ENCODE measurements around the gene FRMD4B.
A peak's percentile ranks its signal among the peaks of the same experiment; 100 is the strongest.

Gene FRMD4B

GRCh38 chr3:69180869-69181591, 204.9 kb downstream of the FRMD4B start:
- Histone ChIP-seq H3K27ac (ENCODE audit: low read depth, low read length) (peak overlapping the region; percentile 63; the same call in 1 of the 2 replicates), H3K4me3 (ENCODE audit: low read length) (no peak overlapping the region), H3K9ac (ENCODE audit: low read depth, low read length) (no peak overlapping the region), H3K9me3 (ENCODE audit: insufficient read depth, low read depth, low read length) (no peaks in the 10 kb centered on the region), H3K27me3 (ENCODE audit: insufficient read depth, low read length) (no peaks in the 10 kb centered on the region), H3K4me1 (ENCODE audit: insufficient read depth, low read length) (peaks cover 19% of the 10 kb centered on the region), H3K36me3 (ENCODE audit: insufficient read depth, low read length) (peaks cover 10% of the 10 kb centered on the region; the same call in 1 of the 2 replicates)
- WGBS: 90% methylated on average over 23 of the region's 23 CpGs

GRCh38 chr3:69179740-69180372, 206.0 kb downstream of the FRMD4B start:
- 93% methylated on average over 4 of the region's 4 CpGs for whole genome bisulfite sequencing
- Histone ChIP-seq H3K4me1 (ENCODE audit: insufficient read depth, low read length) (peaks cover 19% of the 10 kb centered on the region), H3K36me3 (ENCODE audit: insufficient read depth, low read length) (peaks cover 10% of the 10 kb centered on the region; the same call in 1 of the 2 replicates), H3K9me3 (ENCODE audit: insufficient read depth, low read depth, low read length) (no peaks in the 10 kb centered on the region), H3K27ac (ENCODE audit: low read depth, low read length) (no peak overlapping the region), H3K4me3 (ENCODE audit: low read length) (no peak overlapping the region), H3K27me3 (ENCODE audit: insufficient read depth, low read length) (no peaks in the 10 kb centered on the region), H3K9ac (ENCODE audit: low read depth, low read length) (no peak overlapping the region)

DNA sequence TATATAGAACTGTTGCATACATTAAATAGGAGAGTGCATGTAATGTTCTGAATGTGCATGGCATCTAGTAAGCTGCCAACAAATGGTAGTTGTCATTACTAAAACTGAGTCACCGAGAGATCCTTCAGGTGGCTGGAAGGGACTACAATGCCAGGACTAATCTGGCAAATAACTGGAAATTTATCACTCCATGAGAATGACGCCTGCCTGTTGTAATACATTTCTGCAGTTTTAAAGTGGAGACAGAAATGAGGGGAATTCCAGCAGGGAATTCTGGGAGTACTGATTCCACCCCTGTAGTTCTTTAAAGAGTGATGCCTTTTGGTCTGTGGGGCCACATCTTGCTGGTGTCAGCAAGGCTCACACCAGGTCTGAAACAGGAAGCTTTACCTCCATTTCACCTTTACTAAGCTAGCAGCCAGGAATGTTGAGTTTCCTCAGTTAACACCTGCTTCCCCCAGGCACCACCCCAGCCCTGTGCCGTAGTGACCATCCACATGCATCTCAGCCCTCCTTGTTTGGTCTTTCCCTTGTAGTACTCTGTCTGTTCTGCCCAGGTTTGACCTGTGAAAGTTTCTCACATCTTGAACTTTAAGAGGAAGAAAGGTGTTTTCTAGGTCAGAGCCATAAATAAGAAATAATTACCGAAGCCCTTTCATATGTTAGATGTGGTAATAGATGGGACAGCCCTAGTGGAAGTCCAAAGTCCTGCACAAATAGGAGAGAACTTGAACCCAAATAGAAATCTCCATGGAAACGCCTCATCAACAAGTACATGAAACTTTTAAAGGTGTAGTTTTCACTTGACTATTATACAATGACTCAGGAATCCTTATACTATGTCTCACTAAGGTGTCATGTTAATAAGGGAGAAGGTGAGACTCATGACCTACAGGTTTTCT, 206.8 kb downstream of the FRMD4B start:
- H3K27me3 ChIP-seq (ENCODE audit: insufficient read depth, low read length): no peaks in the 10 kb centered on the region
- H3K9me3 ChIP-seq (ENCODE audit: insufficient read depth, low read depth, low read length): no peaks in the 10 kb centered on the region
- peaks cover 7% of the 10 kb centered on the region; the same call in 1 of the 2 replicates for H3K36me3 ChIP-seq (ENCODE audit: insufficient read depth, low read length)
- no peak overlapping the region for H3K4me3 ChIP-seq (ENCODE audit: low read length)
- no peak overlapping the region for H3K9ac ChIP-seq (ENCODE audit: low read depth, low read length)
- WGBS: 96% methylated on average over 4 of the region's 5 CpGs
- peaks cover 19% of the 10 kb centered on the region for H3K4me1 ChIP-seq (ENCODE audit: insufficient read depth, low read length)
- no peak overlapping the region for H3K27ac ChIP-seq (ENCODE audit: low read depth, low read length)

DNA sequence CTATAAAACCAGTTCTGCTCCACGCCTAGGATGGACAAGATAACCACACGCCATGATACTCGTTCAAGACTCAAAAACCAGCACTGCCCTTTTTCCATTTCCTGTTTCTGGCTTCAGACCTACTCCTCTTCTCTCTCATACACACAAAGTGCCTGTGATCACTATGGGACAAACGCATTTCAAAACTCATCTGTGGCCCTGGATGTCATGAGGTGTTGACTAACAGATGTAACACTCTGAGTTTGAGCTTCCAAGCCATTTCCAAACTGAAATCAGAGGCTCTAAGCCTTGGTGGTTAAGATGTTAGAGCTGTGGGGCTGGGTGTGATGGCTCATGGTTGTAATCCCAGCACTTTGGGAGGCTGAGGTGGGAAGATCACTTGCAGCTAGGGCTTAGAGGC, 207.8 kb downstream of the FRMD4B start:
- Histone ChIP-seq H3K4me3 (ENCODE audit: low read length) (no peak overlapping the region), H3K36me3 (ENCODE audit: insufficient read depth, low read length) (peaks cover 7% of the 10 kb centered on the region; the same call in 1 of the 2 replicates), H3K9me3 (ENCODE audit: insufficient read depth, low read depth, low read length) (no peaks in the 10 kb centered on the region), H3K27ac (ENCODE audit: low read depth, low read length) (no peak overlapping the region), H3K4me1 (ENCODE audit: insufficient read depth, low read length) (peaks cover 19% of the 10 kb centered on the region), H3K27me3 (ENCODE audit: insufficient read depth, low read length) (no peaks in the 10 kb centered on the region), H3K9ac (ENCODE audit: low read depth, low read length) (no peak overlapping the region)
- 94% methylated on average over 4 of the region's 4 CpGs for WGBS

DNA sequence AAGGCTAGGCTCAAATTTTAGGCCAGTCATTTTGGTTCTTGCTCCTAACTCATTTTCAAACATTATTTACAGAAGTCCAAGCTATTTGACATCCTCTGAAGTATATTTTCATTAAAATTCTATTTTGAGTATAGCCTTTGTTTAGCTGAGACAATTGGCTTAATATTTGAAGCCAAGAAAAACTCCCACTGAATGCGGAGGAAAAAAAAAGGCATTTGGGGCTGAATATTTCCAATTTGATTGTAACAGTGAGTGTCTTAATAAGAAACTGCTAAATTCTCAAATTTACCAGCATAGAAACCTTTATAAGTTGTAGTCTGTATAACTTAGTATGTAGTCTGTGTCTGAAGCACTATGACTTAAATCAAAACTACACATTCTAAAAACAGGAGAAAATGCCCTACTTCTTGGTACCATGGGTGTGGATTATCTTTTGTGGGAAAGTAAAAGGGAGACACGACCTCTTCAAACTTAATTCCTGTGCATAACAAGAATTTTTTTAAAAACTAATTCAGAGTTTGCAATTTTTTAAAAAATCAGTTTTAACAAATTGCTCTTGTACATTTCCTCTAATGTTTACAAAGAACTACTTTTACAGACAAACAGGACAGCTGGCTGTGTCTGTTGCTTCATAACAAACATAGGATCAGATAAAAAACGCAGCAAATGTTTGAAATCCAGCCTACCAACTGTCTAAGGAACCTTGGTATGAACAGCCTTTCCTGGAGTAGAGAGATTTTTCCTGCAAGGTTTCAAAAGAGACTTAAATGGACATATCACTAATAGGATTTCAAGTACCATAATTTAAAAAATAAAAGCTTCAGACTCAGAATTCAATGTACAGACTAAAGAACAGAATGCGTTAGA, 210.8 kb downstream of the FRMD4B start:
- WGBS: 94% methylated on average over 4 of the region's 4 CpGs
- no peak overlapping the region for H3K4me3 ChIP-seq (ENCODE audit: low read length)
- no peak overlapping the region for H3K27ac ChIP-seq (ENCODE audit: low read depth, low read length)
- no peaks in the 10 kb centered on the region for H3K9me3 ChIP-seq (ENCODE audit: insufficient read depth, low read depth, low read length)
- H3K27me3 ChIP-seq (ENCODE audit: insufficient read depth, low read length): no peaks in the 10 kb centered on the region
- peaks cover 5% of the 10 kb centered on the region; the same call in 1 of the 2 replicates for H3K4me1 ChIP-seq (ENCODE audit: insufficient read depth, low read length)
- peaks cover under 1% of the 10 kb centered on the region; the same call in 1 of the 2 replicates for H3K36me3 ChIP-seq (ENCODE audit: insufficient read depth, low read length)
- H3K9ac ChIP-seq (ENCODE audit: low read depth, low read length): no peak overlapping the region

DNA sequence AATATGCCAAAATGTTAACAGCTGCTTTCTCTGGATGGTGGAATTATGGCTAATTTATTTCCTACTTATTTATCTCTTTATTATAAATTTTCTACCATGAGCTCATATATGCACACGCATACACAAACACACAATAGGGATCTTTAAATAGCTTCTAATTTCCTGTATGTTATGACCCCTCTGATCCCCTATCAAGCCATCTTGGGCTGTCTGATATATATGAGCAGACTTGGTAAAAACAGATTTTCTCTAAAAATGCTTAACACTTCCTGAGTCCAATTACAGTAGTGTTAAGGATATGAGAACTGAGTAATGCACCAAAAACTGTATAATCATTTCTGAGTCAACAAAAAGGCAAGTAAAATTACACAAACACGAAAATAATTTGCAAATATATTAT, 211.4 kb downstream of the FRMD4B start:
- Histone ChIP-seq H3K9me3 (ENCODE audit: insufficient read depth, low read depth, low read length) (no peaks in the 10 kb centered on the region), H3K4me3 (ENCODE audit: low read length) (no peak overlapping the region), H3K4me1 (ENCODE audit: insufficient read depth, low read length) (peaks cover 5% of the 10 kb centered on the region; the same call in 1 of the 2 replicates), H3K9ac (ENCODE audit: low read depth, low read length) (no peak overlapping the region), H3K27me3 (ENCODE audit: insufficient read depth, low read length) (no peaks in the 10 kb centered on the region), H3K27ac (ENCODE audit: low read depth, low read length) (no peak overlapping the region), H3K36me3 (ENCODE audit: insufficient read depth, low read length) (no peaks in the 10 kb centered on the region; the same call in 1 of the 2 replicates)
- WGBS: 100% methylated on average over 1 of the region's 2 CpGs

DNA sequence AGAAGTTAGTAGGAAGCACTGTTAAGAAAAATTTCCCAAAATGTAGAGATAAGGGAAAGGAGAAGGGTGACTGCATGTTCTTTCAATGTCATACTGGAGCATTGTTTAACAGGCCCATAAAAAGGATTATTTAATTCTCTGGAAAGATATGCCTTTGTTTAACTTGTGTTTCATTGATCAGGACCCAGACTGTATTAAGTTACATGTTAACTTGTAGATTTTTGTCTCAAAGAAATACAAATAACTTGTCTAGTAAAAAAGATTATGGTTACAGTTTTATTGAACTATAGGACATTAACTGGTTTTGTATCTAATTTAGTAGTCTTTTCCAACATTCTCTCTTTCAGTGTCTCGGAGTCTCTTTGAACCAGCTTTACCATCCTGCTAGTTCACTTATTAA, 213.8 kb downstream of the FRMD4B start:
- Histone ChIP-seq H3K4me3 (ENCODE audit: low read length) (no peak overlapping the region), H3K27me3 (ENCODE audit: insufficient read depth, low read length) (no peaks in the 10 kb centered on the region), H3K4me1 (ENCODE audit: insufficient read depth, low read length) (peaks cover 5% of the 10 kb centered on the region; the same call in 1 of the 2 replicates), H3K27ac (ENCODE audit: low read depth, low read length) (no peak overlapping the region), H3K9ac (ENCODE audit: low read depth, low read length) (no peak overlapping the region), H3K9me3 (ENCODE audit: insufficient read depth, low read depth, low read length) (no peaks in the 10 kb centered on the region), H3K36me3 (ENCODE audit: insufficient read depth, low read length) (no peaks in the 10 kb centered on the region)
- 100% methylated on average over 1 of the region's 1 CpG for WGBS

DNA sequence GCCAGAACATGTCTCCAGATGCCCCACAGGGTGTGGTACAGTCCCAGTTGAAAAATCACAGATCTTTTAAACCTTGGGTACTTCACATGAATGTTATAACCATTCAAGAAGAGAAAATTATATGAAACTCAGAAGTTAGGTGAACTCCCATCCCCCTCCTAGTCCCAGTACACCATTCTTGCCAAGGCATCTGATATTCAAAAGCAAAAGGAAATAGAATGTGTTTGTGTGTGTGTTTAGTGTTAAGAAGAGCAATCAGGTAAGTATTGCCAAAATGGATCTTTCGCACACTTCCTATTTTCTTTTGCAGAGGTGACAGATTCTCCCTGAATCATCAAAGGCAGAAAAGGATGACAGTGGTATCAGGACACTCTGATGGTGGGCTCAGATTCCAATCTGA, 219.4 kb downstream of the FRMD4B start:
- 90% methylated on average over 1 of the region's 1 CpG for WGBS
- H3K4me3 ChIP-seq (ENCODE audit: low read length): no peak overlapping the region
- H3K9me3 ChIP-seq (ENCODE audit: insufficient read depth, low read depth, low read length): no peaks in the 10 kb centered on the region
- H3K27me3 ChIP-seq (ENCODE audit: insufficient read depth, low read length): no peaks in the 10 kb centered on the region
- peaks cover 2% of the 10 kb centered on the region for H3K4me1 ChIP-seq (ENCODE audit: insufficient read depth, low read length)
- no peaks in the 10 kb centered on the region for H3K36me3 ChIP-seq (ENCODE audit: insufficient read depth, low read length)
- H3K27ac ChIP-seq (ENCODE audit: low read depth, low read length): no peak overlapping the region
- H3K9ac ChIP-seq (ENCODE audit: low read depth, low read length): no peak overlapping the region

GRCh38 chr3:69165744-69166143, 220.1 kb downstream of the FRMD4B start:
- Histone ChIP-seq H3K27ac (ENCODE audit: low read depth, low read length) (no peak overlapping the region), H3K36me3 (ENCODE audit: insufficient read depth, low read length) (no peaks in the 10 kb centered on the region), H3K9me3 (ENCODE audit: insufficient read depth, low read depth, low read length) (no peaks in the 10 kb centered on the region), H3K4me1 (ENCODE audit: insufficient read depth, low read length) (no peaks in the 10 kb centered on the region; the same call in none of the 2 replicates), H3K9ac (ENCODE audit: low read depth, low read length) (no peak overlapping the region), H3K27me3 (ENCODE audit: insufficient read depth, low read length) (no peaks in the 10 kb centered on the region), H3K4me3 (ENCODE audit: low read length) (no peak overlapping the region)
- 93% methylated on average over 4 of the region's 4 CpGs for WGBS

DNA sequence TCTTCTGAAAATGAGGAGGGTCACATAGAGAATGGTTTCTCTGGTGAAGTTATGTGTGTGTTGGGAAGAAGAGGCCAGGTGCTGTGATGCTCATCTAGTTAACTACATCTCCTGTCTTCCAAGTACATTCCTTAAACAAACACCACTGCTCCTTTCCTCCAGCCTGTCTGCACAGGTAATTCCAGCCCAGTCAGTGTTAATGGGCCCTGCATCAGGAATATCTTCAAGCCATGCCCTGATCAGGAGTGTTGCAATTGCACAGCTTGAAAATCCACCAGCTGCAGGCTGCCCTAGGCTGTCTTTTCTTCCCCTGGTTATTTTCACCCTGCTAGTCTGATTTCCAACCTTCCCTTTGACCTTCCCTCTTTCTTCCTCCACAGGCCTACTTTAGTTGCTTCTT, 221.6 kb downstream of the FRMD4B start:
- Histone ChIP-seq H3K9ac (ENCODE audit: low read depth, low read length) (no peak overlapping the region), H3K27ac (ENCODE audit: low read depth, low read length) (no peak overlapping the region), H3K4me3 (ENCODE audit: low read length) (no peak overlapping the region), H3K4me1 (ENCODE audit: insufficient read depth, low read length) (no peaks in the 10 kb centered on the region; the same call in 1 of the 2 replicates), H3K36me3 (ENCODE audit: insufficient read depth, low read length) (no peaks in the 10 kb centered on the region), H3K27me3 (ENCODE audit: insufficient read depth, low read length) (no peaks in the 10 kb centered on the region), H3K9me3 (ENCODE audit: insufficient read depth, low read depth, low read length) (no peaks in the 10 kb centered on the region)

Data from HUES64 (cell line).